Testis (tissue), 2 donors: Measurements from ENCODE around the gene TJP2.

Experiments used
- POLR2A ChIP-seq: fragments of 450-650 bp; IDR thresholded peaks from one replicate; pipeline ENCODE4 v1.6.1; 2017; ENCODE audit warnings: antibody characterized with exemption, mild to moderate bottlenecking, moderate library complexity
- TF ChIP-seq, protein P1 (sequence below), 3 experiments: fragments of 450-650 bp in 2 of 3; fragments of 200-600 bp in 1 of 3; sonication (generic) in 1 of 3; IDR thresholded peaks; one replicate each; pipeline ENCODE4 v1.5.1; 2016 to 2019; ENCODE audit warnings: antibody characterized with exemption in 3 of 3, mild to moderate bottlenecking in 2 of 3, moderate library complexity in 1 of 3

DNA sequence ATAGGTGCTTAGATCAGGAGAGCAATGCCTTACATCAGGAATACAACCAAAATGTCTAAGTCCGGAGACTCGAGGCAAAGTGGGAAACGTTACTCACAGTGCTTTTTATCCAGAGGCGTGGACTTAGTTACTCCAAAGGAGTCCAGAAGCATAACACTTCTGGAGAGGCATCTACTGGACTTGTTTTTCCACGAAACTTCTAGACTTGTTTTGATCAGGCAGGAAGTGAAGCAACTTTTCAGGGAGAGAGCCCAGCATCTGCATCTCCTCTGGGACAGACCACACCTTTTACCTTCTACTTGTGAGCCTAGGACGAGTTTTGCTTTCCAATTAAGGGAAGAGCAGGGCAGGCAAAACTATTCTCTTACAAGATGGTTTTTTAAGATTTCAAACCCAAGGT lies 1.2 kb upstream of the TJP2 start:
- TF ChIP-seq, protein P1, sequence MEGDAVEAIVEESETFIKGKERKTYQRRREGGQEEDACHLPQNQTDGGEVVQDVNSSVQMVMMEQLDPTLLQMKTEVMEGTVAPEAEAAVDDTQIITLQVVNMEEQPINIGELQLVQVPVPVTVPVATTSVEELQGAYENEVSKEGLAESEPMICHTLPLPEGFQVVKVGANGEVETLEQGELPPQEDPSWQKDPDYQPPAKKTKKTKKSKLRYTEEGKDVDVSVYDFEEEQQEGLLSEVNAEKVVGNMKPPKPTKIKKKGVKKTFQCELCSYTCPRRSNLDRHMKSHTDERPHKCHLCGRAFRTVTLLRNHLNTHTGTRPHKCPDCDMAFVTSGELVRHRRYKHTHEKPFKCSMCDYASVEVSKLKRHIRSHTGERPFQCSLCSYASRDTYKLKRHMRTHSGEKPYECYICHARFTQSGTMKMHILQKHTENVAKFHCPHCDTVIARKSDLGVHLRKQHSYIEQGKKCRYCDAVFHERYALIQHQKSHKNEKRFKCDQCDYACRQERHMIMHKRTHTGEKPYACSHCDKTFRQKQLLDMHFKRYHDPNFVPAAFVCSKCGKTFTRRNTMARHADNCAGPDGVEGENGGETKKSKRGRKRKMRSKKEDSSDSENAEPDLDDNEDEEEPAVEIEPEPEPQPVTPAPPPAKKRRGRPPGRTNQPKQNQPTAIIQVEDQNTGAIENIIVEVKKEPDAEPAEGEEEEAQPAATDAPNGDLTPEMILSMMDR (IDR thresholded peaks at IDR 0.05) = no peak
- TF ChIP-seq POLR2A = no peak
